T-helper 1 cell treated with Interleukin-12 subunit alpha and Interleukin-12 subunit beta and Interleukin-4 antibody, amounts not matched to agents 30 μg/mL and 1 μg/mL, for 36 hours (primary cell): ENCODE results near the gene RGS6.

Source experiments
- H3K27ac Mint-ChIP-seq: one replicate; pipeline ENCODE4 v1.8.0; 2021; ENCODE audit warnings: mild to moderate bottlenecking, mixed read lengths
- H3K27me3 Mint-ChIP-seq: one replicate; pipeline ENCODE4 v1.8.0; 2021; ENCODE audit warnings: low read depth, mixed read lengths
- H3K36me3 Mint-ChIP-seq: one replicate; pipeline ENCODE4 v1.8.0; 2021; ENCODE audit warnings: low read depth, mixed read lengths
- H3K4me1 Mint-ChIP-seq: one replicate; pipeline ENCODE4 v1.8.0; 2021; ENCODE audit warnings: low read depth, mixed read lengths
- H3K4me3 Mint-ChIP-seq: one replicate; pipeline ENCODE4 v1.8.0; 2021; ENCODE audit warnings: mild to moderate bottlenecking, moderate library complexity, mixed read lengths
- H3K9me3 Mint-ChIP-seq: one replicate; pipeline ENCODE4 v1.8.0; 2021; ENCODE audit warnings: mixed read lengths

The RGS6 gene

DNA sequence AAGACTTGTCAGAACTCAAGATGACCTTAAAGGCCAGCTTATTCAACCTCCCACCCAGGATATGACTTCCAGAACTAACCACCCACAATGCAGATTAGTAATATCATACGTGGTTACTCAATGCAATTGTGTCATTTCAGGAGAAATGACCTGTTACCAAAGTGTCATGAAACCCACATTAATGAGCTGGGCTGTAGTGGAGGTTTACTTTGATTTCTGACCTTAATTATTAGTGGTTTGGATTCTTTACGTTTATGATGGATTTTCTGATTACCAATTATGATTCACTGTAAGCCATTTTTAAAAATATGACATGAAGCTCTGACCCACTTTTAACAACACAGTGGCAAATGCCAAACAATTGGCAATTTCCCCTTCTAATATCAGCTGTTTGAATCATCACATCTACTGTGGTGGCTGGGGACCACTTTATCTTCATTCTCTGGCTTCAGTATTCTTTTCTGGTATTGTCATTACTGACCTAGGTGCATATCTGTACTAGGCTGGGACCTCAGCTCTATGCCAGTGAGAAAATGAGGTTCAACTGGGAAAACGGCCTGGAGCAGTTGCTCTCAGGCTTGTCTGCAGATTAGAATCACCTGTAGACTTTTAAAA is 223.3 kb downstream of the RGS6 start:
- H3K4me1 Mint-ChIP-seq: no peaks in the 10 kb centered on the region
- H3K27me3 Mint-ChIP-seq: peaks cover 5% of the 10 kb centered on the region
- H3K36me3 Mint-ChIP-seq: no peaks in the 10 kb centered on the region
- H3K4me3 Mint-ChIP-seq: no peak overlapping the region
- no peak overlapping the region for H3K27ac Mint-ChIP-seq
- peaks cover 3% of the 10 kb centered on the region for H3K9me3 Mint-ChIP-seq

DNA sequence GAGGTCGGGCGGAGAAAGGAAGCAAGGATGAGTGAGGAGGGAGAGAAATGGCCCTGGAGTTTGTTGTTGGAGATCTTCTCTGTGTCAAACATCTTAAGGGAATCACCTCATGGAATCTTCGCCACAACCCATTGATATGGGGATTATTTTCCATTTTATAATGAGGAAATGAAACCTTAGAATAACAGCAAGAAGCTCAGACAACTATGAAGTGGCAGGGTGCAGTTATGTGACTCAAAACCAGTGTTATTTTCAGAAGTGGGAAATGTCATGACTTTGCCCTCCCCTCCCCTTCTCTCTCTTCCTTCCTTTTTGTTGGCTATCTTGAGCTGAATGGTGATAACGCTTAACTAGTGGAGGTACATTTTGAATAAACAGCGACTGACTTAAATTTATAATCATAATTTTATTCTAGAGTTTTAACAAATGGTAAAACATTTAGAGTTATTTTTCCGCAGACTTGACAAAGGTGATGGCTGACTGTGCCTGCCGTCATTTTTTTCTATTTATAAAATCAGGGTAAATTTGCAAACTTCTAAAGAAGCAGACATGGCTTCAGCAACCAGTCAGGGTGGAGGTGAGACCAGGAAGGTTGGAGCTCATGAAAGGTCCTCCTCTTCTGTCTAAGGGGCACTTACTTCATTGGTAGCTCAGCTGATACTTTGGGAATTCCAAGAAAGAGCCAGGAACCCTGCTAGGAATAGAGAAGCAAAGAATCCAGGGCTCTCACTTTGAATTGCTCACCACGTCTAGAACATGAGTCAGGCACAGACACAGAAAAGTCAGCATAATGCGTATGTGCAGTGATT is 232.4 kb downstream of the RGS6 start:
- Mint-ChIP-seq H3K36me3 (no peaks in the 10 kb centered on the region), H3K27ac (no peak overlapping the region), H3K9me3 (no peaks in the 10 kb centered on the region), H3K4me1 (peaks cover 2% of the 10 kb centered on the region), H3K4me3 (no peak overlapping the region), H3K27me3 (peaks cover 5% of the 10 kb centered on the region)

DNA sequence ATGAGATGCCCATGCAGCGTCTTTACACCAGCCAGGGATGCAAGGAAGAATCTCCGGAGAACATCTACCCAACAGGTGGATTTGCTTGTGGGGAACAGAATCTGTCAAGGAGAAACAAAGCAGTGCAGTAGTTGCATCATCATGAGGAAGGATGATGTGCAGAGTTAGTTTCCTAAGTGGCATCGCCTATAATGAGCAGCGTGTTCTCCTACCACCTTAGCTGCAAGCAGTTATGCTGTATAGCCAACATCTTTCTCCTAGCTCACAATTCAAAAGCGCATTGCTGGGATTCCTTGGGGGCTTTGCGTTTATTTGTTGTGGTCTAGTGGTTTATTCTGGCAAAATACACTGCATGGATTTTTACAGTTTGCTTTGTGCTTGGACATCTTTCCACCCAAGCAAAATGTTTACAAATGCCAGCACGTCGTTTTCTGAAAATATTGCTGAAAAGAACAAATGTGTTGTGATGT is 233.0 kb downstream of the RGS6 start:
- Mint-ChIP-seq H3K4me3 (no peak overlapping the region), H3K9me3 (no peaks in the 10 kb centered on the region), H3K4me1 (peaks cover 2% of the 10 kb centered on the region), H3K27me3 (peaks cover 3% of the 10 kb centered on the region), H3K27ac (no peak overlapping the region), H3K36me3 (no peaks in the 10 kb centered on the region)

DNA sequence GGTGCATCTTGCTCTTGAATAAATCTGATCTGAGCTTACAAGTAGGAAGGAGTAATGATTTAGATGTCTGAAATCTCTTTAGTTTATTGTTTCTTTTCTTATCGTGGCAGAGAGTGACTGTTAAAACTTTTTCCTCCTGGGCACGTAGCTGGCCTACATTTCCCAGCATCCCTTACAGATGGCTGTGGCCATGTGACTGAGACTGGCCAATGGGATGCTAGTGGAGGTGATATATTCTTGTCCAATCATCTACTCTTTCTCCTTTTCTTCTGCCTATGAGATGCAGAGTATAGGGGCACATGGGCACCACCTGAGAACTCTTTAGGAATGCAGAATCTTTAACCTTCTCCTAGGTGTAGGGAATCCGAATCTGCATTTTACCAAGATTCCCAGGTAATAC is 237.3 kb downstream of the RGS6 start:
- H3K4me3 Mint-ChIP-seq: no peak overlapping the region
- H3K9me3 Mint-ChIP-seq: no peaks in the 10 kb centered on the region
- no peaks in the 10 kb centered on the region for H3K4me1 Mint-ChIP-seq
- no peak overlapping the region for H3K27ac Mint-ChIP-seq
- no peaks in the 10 kb centered on the region for H3K36me3 Mint-ChIP-seq
- peaks cover 15% of the 10 kb centered on the region for H3K27me3 Mint-ChIP-seq

DNA sequence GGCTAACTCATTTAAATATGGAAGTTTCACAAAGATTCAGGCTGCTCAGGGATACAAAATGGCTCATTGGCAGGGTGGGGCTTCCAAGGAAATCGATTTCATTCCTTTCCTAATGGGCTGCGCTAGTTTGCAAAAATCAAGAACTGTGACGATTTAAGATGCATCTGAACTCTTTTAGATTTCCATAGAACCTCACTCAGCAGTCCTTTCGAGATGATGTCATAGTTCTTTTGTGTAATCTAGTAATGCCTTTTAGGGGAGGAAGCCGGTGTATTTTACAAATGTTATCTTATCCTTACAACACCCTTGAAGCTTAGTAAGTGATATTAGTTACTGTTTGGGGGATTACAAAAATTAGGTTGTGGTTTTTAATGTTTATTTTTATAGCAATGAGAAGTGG is 239.8 kb downstream of the RGS6 start:
- H3K9me3 Mint-ChIP-seq: no peaks in the 10 kb centered on the region
- H3K4me1 Mint-ChIP-seq: no peaks in the 10 kb centered on the region
- no peak overlapping the region for H3K27ac Mint-ChIP-seq
- no peaks in the 10 kb centered on the region for H3K36me3 Mint-ChIP-seq
- no peak overlapping the region for H3K4me3 Mint-ChIP-seq
- H3K27me3 Mint-ChIP-seq: peaks cover 15% of the 10 kb centered on the region

DNA sequence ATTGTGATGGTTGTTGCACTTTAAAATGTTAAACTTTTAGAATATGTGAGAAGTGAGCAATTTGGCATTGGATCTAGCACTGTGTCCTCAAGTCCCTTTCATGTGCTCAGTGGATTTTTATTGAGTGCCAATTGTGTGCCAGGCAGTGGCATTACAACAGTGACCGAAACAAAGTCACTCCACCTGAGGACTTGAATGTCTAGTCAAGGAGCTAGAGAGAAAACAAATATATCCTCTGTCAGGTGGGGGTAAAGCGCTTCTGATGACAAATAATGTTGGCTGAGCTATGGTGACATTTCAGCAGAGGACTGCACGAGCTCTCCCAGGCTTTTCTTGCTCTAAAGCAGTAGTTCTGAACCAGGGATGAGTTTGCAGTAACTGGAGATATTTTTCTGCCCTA is 240.4 kb downstream of the RGS6 start:
- Mint-ChIP-seq H3K36me3 (no peaks in the 10 kb centered on the region), H3K27me3 (peaks cover 15% of the 10 kb centered on the region), H3K4me1 (no peaks in the 10 kb centered on the region), H3K9me3 (no peaks in the 10 kb centered on the region), H3K27ac (no peak overlapping the region), H3K4me3 (no peak overlapping the region)

DNA sequence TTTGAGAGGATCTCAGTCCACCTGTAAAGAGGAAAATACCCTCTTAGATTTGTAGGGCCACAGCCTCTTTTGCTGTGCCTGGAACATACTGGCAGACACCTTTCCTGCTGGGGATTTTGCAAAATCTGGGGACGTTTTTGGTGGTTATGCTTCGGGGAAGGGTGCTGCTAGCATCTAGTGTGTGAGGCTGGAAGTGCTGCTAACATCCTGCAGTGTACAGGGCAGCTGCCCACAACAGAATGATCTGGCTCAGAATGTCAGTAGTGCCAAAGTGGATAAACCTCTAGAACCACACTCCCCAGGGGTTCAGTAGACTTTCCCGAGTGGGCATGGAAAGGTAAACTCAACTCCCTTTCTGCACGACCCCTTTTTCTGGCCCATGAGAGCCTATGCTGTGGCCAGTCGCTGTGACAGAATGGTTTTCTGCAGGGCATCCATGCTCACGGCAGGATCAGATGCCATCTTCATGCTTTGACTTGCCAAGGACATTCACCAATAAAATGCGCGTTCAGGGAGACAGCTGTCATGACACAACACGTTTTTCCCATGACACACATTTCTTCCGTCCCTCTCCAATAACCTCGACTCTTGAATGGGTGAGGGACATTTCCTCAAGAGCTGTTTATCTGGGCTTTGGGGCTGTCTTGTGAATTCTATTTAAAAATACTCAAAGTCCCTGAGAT is 240.9 kb downstream of the RGS6 start:
- Mint-ChIP-seq H3K27ac (no peak overlapping the region), H3K9me3 (peaks cover under 1% of the 10 kb centered on the region), H3K4me3 (no peak overlapping the region), H3K27me3 (peaks cover 15% of the 10 kb centered on the region), H3K4me1 (no peaks in the 10 kb centered on the region), H3K36me3 (no peaks in the 10 kb centered on the region)

DNA sequence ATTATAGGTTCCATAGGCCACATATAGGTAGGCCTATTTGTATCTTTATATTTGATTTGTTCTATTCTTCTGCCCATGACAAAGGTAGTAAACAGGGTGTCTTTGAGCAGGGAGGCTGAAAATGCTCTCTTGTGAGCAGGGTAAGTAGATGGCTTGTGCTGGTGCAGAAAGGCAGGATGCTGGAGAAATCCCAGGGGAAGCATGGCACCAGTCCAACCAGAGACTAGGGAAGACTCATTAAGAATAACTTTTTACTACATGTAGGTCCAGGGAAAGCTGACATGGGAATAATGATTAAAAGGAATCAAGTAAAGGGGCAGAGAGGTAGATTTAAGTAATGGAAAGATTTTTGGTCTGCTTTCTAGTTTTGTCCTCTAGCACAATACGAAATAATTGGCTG is 245.0 kb downstream of the RGS6 start:
- H3K27me3 Mint-ChIP-seq: no peaks in the 10 kb centered on the region
- H3K4me3 Mint-ChIP-seq: no peak overlapping the region
- H3K4me1 Mint-ChIP-seq: no peaks in the 10 kb centered on the region
- H3K36me3 Mint-ChIP-seq: no peaks in the 10 kb centered on the region
- H3K27ac Mint-ChIP-seq: no peak overlapping the region
- H3K9me3 Mint-ChIP-seq: peaks cover 9% of the 10 kb centered on the region

DNA sequence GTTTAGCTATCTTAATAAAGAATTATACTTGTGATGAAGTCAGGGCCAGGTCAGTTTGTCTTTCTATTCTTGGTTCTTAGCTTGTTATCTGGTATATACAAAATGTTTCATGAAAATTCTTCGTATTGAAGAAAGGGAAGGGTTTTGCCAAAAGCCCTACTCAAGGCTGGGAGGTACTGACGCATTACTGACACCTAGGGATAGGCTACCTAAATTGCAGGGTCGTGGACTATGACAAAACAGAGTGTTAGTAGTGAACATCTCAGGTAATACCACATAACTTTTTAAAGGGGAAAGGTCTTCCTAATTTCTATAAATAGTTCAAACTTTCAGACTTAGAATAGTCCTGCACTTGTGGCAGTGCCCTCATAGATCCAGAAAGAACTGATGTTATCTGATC is 246.3 kb downstream of the RGS6 start:
- Mint-ChIP-seq H3K36me3 (no peaks in the 10 kb centered on the region), H3K4me3 (no peak overlapping the region), H3K9me3 (peaks cover 9% of the 10 kb centered on the region), H3K27me3 (no peaks in the 10 kb centered on the region), H3K4me1 (no peaks in the 10 kb centered on the region), H3K27ac (no peak overlapping the region)

DNA sequence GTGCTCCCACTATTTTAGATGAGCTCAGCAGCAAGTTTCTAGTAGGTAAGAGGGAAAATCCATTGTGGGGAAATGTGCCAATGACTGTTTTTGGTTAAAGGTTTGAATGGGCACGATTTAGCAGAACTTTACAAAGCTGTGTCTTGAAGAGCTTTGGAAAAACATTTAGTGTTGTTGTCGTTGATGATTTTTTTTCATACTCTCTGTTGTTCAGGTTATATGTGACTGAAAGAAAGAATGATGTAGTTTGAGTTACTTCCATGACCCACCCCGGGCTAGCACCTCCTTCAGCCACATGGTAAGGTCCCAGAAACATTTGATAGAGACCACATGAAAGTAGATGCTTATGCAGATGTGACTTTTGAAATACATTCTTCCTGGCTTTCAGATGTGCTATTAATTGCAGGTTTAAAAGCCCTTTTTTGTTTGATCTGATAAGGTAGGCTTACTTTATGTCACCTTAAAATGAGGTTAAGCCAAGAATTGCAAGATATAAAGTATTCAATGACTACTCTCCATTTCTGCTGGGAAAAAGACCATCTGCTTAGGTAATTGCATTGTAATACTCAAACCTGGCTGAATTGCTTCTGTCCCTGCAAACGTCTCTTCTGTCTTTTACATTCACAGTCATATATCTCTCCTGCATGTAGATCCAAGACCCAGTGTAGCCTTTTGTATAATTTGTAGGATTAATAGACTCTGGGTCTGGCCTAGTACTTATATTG is 250.6 kb downstream of the RGS6 start:
- H3K4me1 Mint-ChIP-seq: no peaks in the 10 kb centered on the region
- H3K27me3 Mint-ChIP-seq: no peaks in the 10 kb centered on the region
- no peaks in the 10 kb centered on the region for H3K36me3 Mint-ChIP-seq
- H3K27ac Mint-ChIP-seq: no peak overlapping the region
- peaks cover 9% of the 10 kb centered on the region for H3K9me3 Mint-ChIP-seq
- H3K4me3 Mint-ChIP-seq: no peak overlapping the region

DNA sequence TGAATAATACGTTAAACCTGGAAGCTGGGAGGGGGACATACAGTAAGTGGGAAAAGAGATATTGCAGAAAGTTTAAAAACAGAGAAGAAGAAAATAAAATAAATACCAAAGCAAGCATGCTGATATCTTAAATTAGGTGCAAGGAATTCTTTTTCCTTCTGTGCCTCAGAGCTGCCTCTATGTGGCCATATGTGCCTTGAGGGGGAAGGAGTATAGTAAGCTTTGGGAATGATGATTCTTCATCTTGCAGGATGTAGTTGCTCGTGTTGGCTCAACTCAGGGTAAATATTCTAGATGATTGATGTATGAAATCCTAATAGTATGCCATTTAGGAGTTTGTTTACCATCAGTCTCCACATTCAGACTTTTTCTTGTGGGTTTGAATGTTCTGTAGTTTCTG is 251.4 kb downstream of the RGS6 start:
- Mint-ChIP-seq H3K36me3 (no peaks in the 10 kb centered on the region), H3K9me3 (peaks cover 5% of the 10 kb centered on the region), H3K4me3 (no peak overlapping the region), H3K27me3 (no peaks in the 10 kb centered on the region), H3K27ac (no peak overlapping the region), H3K4me1 (no peaks in the 10 kb centered on the region)

DNA sequence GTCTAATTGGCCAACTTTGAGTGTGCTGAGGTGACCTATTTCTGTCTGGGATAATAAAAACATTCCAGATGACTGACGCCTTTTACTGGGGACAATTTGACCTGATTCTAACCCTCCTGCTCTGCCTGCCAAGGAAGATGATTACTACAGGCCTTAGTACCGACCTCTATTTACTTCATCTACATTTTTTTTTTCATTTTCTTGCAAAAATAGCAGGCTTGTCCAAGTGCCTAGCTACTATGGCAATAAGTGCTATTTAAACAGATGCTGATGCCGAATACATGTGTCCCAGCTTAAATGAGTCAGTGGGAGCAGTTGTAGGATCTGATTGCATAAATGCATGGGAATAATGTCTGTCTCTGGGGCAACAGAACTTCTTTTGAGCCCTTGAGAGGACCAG is 254.3 kb downstream of the RGS6 start:
- Mint-ChIP-seq H3K4me3 (no peak overlapping the region), H3K27me3 (no peaks in the 10 kb centered on the region), H3K36me3 (no peaks in the 10 kb centered on the region), H3K27ac (no peak overlapping the region), H3K9me3 (no peaks in the 10 kb centered on the region), H3K4me1 (no peaks in the 10 kb centered on the region)

DNA sequence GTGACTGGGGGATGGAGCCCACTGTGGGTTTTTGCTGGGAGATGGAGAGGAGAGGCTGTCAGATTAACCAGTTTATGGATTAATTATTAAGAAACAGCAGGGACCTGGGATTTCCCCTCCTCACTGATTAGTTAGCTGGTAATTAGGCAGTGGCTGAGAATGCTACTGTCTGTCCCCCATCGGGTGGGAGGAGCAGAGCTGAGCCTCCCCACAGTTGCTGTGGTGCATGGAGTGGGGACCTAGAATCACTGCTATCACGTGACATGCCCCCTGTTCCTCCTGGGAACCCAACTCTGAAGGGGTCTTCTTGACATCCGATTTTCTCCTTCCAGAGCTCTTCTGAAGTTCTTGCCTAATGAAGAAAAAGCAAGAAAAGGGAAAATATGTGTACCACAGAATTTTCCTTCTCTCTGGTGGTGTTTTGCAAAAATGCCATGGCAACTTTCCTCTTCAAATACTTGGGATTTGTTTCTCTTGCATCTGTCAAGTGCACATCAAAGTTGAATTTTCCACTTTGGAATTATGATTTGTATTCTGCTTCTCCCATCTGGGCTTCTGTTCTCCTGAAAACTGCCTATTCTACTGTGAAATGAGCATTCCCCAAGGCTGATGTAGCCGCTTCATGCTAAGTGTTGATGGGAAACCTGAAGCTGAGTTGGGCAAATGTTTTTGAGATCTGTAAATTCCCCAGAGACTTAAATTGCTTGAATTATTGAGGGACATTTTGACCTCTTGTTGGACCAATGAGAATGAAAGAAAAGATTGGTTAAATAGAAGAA is 264.2 kb downstream of the RGS6 start:
- no peaks in the 10 kb centered on the region for H3K4me1 Mint-ChIP-seq

DNA sequence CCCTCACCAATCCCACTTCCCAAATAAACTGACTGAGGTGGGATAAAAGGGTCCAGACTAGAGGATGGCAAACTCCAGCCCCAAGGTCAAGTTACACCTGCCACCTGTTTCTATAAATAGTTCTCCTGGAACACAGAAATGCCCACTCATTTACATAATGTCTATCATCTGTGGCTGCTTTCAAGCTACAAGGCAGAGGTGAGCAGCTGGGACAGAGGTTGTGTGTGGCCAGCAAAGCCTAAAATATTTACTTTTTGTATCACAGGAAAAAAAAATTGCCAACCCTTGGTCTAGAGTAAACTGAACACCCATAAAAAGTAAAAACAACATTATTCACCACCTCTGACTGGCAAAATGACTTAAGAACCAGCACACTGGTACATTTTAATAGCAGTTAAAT is 269.4 kb downstream of the RGS6 start:
- H3K27me3 Mint-ChIP-seq: no peaks in the 10 kb centered on the region
- H3K27ac Mint-ChIP-seq: no peak overlapping the region
- no peaks in the 10 kb centered on the region for H3K4me1 Mint-ChIP-seq
- no peaks in the 10 kb centered on the region for H3K9me3 Mint-ChIP-seq
- no peaks in the 10 kb centered on the region for H3K36me3 Mint-ChIP-seq
- H3K4me3 Mint-ChIP-seq: no peak overlapping the region

More for the DNA sequence above, 264.2 kb downstream of the RGS6 start:
- Mint-ChIP-seq H3K9me3 (no peaks in the 10 kb centered on the region), H3K27ac (no peak overlapping the region), H3K4me3 (no peak overlapping the region), H3K36me3 (no peaks in the 10 kb centered on the region), H3K27me3 (no peaks in the 10 kb centered on the region)
